Kidney (tissue), 14 donors: ENCODE data around the gene C16orf90. TPM values are rescaled to one million over a fixed set of nuclear protein-coding genes. Genes with fewer than 3 reads are reported as not detected.

Source experiments
- DNase-seq, 5 donors: peaks; one replicate each; pipeline ENCODE4 v3.0.0-alpha.2; 2013 to 2020
- FAIRE-seq: peaks from 2 replicates; lab custom pipeline; 2012; peaks lifted over from hg19 to GRCh38; lab: Jason Lieb, UNC
- H3K27ac ChIP-seq, 2 donors: one replicate each; pipeline ENCODE4 v1.7.0; 2013; ENCODE audit warnings: low read depth in 2 of 2, low read length in 2 of 2, inconsistent platforms in 1 of 2
- H3K27me3 ChIP-seq: one replicate; pipeline ENCODE4 v1.7.1; 2013; ENCODE audit warnings: low read length, inconsistent platforms; ENCODE audit not compliant: control insufficient read depth, insufficient read depth
- H3K36me3 ChIP-seq, 3 donors: one replicate each; pipeline versions ENCODE4 v1.7.0 to v1.7.1; 2013; ENCODE audit warnings: low read length in 3 of 3, control low read depth in 1 of 3, inconsistent platforms in 1 of 3; ENCODE audit not compliant: insufficient read depth in 3 of 3, control insufficient read depth in 2 of 3
- H3K4me1 ChIP-seq, 3 donors: one replicate each; pipeline versions ENCODE4 v1.7.0 to v1.7.1; 2013; ENCODE audit warnings: low read length in 3 of 3, inconsistent platforms in 1 of 3, low read depth in 1 of 3; ENCODE audit not compliant: control insufficient read depth in 2 of 3, insufficient read depth in 2 of 3
- H3K4me3 ChIP-seq, 3 donors: one replicate each; pipeline versions ENCODE4 v1.7.0 to v1.8.1; 2013; ENCODE audit warnings: low read length in 3 of 3, control low read depth in 1 of 3, inconsistent platforms in 1 of 3
- H3K9ac ChIP-seq, 3 donors: one replicate each; pipeline versions ENCODE4 v1.7.0 to v1.7.1; 2013; ENCODE audit warnings: low read length in 3 of 3, control low read depth in 1 of 3, inconsistent platforms in 1 of 3
- H3K9me3 ChIP-seq, 3 donors: one replicate each; pipeline versions ENCODE4 v1.7.0 to v1.7.1; 2013; ENCODE audit warnings: low read length in 3 of 3, control low read depth in 1 of 3, inconsistent platforms in 1 of 3; ENCODE audit not compliant: control insufficient read depth in 2 of 3, insufficient read depth in 1 of 3
- CTCF ChIP-seq: IDR thresholded peaks from 3 replicates; pipeline ENCODE4 v1.5.1; 2012; ENCODE audit warnings: mild to moderate bottlenecking, moderate library complexity, borderline replicate concordance; ENCODE audit not compliant: insufficient read depth; ENCODE audit errors: extremely low read depth
- intact Hi-C: fragments of 100-400 bp; cut with DNase I; formaldehyde crosslinking; loops from one replicate; pipeline ENCODE4 v1.11.1; 2022
- polyA plus RNA-seq: library from polyadenylated mRNA; stranded (reverse); fragments of 350-450 nt; fragmentation: Illumina TruSeq; extraction: RNeasy Lipid Tissue Mini Kit (QIAGEN cat#74804); gene quantifications from one replicate; pipeline ENCODE4 v1.2.3, GENCODE V29; 2014; ENCODE audit warnings: low read depth, low replicate concordance; ENCODE audit not compliant: insufficient read depth
- total RNA-seq: library from RNA; stranded (reverse); fragmentation: NEBNext Ultra II Directional; extraction: Animal tissue kit (Norgen Biotek cat#: 25700); gene quantifications from one replicate; pipeline ENCODE4 v1.2.1, GENCODE V29; 2021
- donor health status: control.
- donor health status: control.
- donor health status: control.
- donor health status: control.
- donor health status: control.
- donor health status: DM: yes; HTN: yes; CAD: no.
- donor health status: Normal renal cell carcinoma (clear cell type).

C16orf90 gene
- total and polyA plus RNA-seq, 2 donors from 2014 or later, result not detected

GRCh38 chr16:3486506-3487215 is 8.6 kb downstream of the C16orf90 start:
- intact Hi-C loops, result no loop called here
- FAIRE-seq (no peak), DNase-seq (peak in 1 of 5 donors; percentile 62)
- no peak overlapping the region for H3K27ac ChIP-seq
- H3K9ac ChIP-seq, result no peak overlapping the region
- H3K27me3 ChIP-seq, result no peaks in the 10 kb centered on the region
- no peak overlapping the region for H3K4me3 ChIP-seq
- H3K4me1 ChIP-seq, result peaks cover 0 to 3% (median 0%) of the 10 kb centered on the region in 3 donors
- H3K9me3 ChIP-seq, result no peaks in the 10 kb centered on the region
- no peak for TF ChIP-seq CTCF
- H3K36me3 ChIP-seq, result peaks cover 3 to 47% (median 24%) of the 10 kb centered on the region in 3 donors

- TF ChIP-seq CTCF, result no peak
- FAIRE-seq, result no peak
- H3K27me3 ChIP-seq, result no peaks in the 10 kb centered on the region
- DNase-seq, result peak in 1 of 5 donors; percentile 62
- no peaks in the 10 kb centered on the region for H3K4me1 ChIP-seq
- H3K27ac ChIP-seq, result no peak overlapping the region
- H3K9me3 ChIP-seq, result no peaks in the 10 kb centered on the region
- H3K36me3 ChIP-seq, result peaks cover 3 to 54% (median 24%) of the 10 kb centered on the region in 3 donors
- no peak overlapping the region for H3K4me3 ChIP-seq
- H3K9ac ChIP-seq, result no peak overlapping the region
- intact Hi-C loops, result no loop called here
These were observed 9.3 kb downstream of the C16orf90 start for GRCh38 chr16:3485821-3486505.

GRCh38 chr16:3485097-3485745 is 10.1 kb downstream of the C16orf90 start:
- H3K9me3 ChIP-seq, result no peaks in the 10 kb centered on the region
- intact Hi-C loops, result no loop called here
- H3K27me3 ChIP-seq, result no peaks in the 10 kb centered on the region
- DNase-seq, result peak in 1 of 5 donors; percentile 18
- no peak overlapping the region for H3K9ac ChIP-seq
- H3K36me3 ChIP-seq, result peaks cover 3 to 58% (median 24%) of the 10 kb centered on the region in 3 donors
- H3K4me1 ChIP-seq, result no peaks in the 10 kb centered on the region
- H3K4me3 ChIP-seq, result no peak overlapping the region
- TF ChIP-seq CTCF, result no peak
- FAIRE-seq, result no peak
- H3K27ac ChIP-seq, result no peak overlapping the region
